GM18520 (cell line): ENCODE measurements around the gene SRPK2.

Source experiments
- ATAC-seq: cut with Tn5 transposase; IDR thresholded peaks from one replicate; pipeline ENCODE4 v1.9.1; 2021; ENCODE audit not compliant: unreplicated experiment

Gene SRPK2

GRCh38 chr7:105105579-105105978 is 283.1 kb downstream of the SRPK2 start:
- no peak for ATAC-seq

DNA sequence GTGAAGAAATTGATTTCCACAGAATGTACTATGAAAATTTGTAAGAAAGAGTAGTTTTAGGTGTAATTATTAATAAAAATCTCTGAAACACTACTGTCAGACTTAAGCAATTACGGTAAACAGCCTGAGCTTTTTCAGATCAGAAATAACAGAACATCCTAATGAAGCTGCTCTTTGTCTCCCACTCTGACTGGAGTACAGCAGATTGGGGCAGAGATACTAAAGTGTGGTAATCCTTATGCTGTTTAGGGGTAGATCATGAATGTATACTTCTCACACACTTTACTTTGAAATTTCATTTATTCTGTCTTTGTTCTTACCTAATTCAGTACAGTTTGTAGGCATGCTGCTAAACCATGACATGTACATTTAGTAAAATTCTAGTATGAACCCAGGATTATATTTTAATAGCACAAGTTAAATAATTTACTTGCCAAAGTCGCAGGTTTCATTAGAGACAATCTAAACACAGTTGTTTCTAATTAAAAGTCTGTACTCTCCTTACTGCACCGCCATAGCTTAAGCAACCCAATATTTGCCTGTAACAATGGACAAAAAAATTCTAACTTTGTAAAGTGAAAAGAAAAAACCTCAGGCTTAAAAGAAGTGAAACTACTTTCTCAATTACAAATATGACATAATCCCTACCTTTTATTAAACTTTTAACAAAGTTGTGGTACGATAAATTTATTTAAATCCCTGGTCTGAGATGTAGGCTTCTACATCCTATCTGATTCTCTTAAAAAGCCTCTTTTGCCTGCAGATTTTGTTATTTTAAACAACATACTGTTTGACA is 286.0 kb downstream of the SRPK2 start:
- no peak for ATAC-seq

- no peak for ATAC-seq
Observed at GRCh38 chr7:105101864-105102263, 286.9 kb downstream of the SRPK2 start.

DNA sequence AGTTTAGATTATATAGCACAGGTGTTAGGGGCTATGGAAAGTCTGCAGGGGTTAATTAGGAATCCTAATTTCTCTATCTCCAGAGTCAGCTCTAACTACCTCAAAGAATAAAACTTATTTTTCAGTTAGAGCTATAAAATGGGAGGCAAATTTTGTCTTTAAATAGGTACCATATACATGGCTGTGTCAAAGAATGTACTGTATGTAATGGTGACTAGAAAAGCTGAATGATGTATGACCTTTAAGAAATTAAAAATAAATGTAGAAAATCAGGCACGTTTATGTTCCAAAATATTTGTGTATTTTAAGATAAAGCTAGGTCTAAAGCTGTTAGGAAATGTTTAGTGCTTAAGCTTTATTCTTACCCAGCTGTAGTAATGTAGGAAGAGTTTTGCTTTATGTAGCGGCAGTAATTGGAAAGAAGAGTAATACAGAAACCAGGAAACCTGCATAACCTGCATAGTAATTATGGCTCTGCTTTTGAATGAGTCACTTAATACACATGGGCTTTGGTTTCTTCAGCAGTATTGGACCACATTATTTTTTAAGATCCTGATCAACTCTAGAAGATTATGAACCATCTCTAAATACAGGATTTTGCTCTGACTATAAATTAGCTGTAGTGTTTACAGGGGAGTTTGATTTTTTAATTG is 289.7 kb downstream of the SRPK2 start:
- peak; percentile 47 for ATAC-seq

GRCh38 chr7:105097619-105098018 is 291.1 kb downstream of the SRPK2 start:
- ATAC-seq = no peak

- ATAC-seq = no peak
Observed at GRCh38 chr7:105096306-105096705, 292.4 kb downstream of the SRPK2 start.

DNA sequence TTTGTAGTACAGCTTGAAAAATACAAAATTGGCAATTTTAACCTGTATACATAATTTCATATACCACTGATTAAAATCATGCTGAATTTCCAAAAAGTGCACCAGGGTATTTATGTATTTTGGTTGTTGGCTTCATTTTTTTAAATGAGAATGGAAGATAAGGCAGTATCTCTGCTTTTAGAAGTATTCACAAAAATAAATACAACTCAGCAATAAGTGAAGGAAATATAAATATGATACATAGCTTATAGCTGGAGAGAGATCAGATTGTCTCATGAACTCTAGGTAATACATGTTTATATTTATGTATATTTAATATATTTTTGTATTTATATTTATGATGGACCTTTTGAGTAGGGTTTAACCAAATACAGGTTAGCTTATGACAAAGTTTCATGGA is 293.8 kb downstream of the SRPK2 start:
- ATAC-seq = no peak

DNA sequence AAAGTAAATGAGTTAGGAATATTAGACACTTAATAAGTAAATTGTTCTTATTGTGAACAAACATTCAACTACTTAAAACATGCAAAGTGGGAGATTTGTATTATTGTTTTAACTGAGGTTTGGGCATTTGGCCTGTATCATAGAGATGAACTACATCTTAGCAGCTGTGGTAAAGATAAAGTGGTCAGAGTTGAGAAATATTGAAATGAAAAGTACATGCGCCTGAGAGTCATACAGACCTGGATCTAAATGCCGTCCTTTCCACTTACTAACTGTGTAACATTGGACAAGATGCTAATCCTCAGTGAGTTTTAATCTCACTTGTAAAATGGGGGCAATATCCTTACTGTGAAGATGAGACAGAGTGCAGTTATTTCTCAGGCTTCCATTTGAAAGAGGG is 300.3 kb downstream of the SRPK2 start:
- ATAC-seq = no peak

- no peak for ATAC-seq
Observed at GRCh38 chr7:105087981-105088380, 300.7 kb downstream of the SRPK2 start.

DNA sequence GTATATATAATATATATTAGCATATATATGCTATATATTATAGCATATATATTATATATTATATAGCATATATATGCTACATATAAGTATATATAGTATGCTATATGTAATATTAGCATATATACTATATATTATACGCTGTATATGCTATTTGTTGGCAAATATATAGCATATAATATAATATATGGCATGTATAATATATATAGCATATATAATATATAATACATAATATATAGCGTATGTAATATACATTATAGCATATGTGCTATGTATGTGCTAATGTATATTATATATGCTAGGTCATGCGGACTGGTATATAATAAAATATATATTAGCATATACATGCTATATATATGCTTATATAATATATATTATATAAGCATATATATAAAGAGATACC is 301.9 kb downstream of the SRPK2 start:
- no peak for ATAC-seq

DNA sequence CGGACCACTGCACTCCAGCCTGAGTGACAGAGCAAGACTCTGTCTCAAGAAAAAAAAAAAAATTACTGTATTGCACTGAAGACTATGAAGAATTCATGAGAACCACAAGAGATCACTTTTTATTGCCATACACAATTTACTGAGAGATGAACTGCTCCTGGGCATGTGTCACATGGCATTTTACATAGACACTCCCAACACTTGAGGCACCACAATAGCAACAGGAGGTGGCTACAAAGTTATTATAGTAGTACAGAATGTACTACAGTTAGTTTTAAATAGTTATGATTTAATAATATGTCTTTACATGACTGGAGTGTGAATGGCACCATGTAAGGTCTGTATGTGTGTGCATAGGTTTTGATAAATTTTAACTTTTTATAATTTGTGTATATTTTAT is 304.1 kb downstream of the SRPK2 start:
- no peak for ATAC-seq

- ATAC-seq = no peak
Observed at GRCh38 chr7:105079348-105079747, 309.4 kb downstream of the SRPK2 start.

DNA sequence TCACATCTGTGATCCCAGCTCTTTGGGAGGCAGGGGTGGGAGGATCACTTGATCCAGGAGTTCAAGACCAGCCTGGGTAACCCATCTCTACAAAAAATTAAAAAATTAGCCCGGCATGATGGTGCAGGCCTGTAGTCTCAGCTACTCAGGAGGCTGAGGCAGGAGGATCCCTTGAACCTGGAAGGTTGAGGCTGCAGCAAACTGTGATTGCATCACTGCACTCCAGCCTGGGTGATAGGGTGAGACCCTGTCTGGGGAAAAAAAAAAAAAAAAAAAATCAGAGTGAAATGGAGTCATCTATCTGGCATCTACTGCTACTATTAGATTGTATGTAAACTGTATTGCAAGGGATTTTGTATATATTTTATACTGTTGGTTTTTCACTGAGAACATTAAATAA is 315.6 kb downstream of the SRPK2 start:
- ATAC-seq = no peak

DNA sequence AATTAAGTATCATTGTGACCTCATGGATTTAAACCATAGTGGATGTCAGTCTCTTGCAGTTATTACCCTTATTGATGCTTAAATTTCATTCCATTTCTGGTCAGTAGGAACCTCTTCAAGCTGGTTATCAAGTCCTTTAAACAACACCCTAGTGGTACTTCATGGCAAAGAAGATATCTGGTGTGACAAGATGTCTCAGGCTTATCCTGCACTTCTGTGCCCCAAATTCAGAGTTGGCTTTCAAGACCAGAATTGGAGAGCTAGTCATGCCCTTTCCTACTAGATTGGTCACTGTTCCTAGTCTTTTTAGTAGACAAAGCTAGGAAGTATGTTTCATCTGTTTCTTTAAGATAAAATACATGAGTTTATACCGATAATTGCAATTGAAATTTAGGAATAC is 319.8 kb downstream of the SRPK2 start:
- no peak for ATAC-seq

- no peak for ATAC-seq
Observed at GRCh38 chr7:105067691-105068090, 321.0 kb downstream of the SRPK2 start.
